T47D (cell line): ENCODE measurements around the gene BCAS3.
A peak's percentile ranks its signal among the peaks of the same experiment; 100 is the strongest.
"Not testable (repeated sequence)": the region's sequence is repeated elsewhere in the genome, so short reads cannot be mapped to it uniquely, and the experiment has no call there.

ENCODE experiments used
- DNase-seq, 2 experiments: peaks; one replicate each; pipeline versions ENCODE4 v3.0.0 to v3.0.0-alpha.2; 2011 to 2012; ENCODE audit warnings: low read depth in 1 of 2, low spot score in 1 of 2
- JUND ChIP-seq: IDR thresholded peaks from 2 replicates; pipeline ENCODE4 v1.6.1; 2012; ENCODE audit warnings: low read depth
- in situ Hi-C: cut with HindIII; loops from 2 replicates; pipeline ENCODE4 v1.10.0; 2016; ENCODE audit warnings: low sequenced_read_pairs, low pct_unique_long_range_greater_than_20kb

BCAS3 gene

GRCh38 chr17:60754057-60754604 is 76.5 kb downstream of the BCAS3 start:
- DNase-seq: no peak
- in situ Hi-C loops: no loop called here
- no peak for TF ChIP-seq JUND

- in situ Hi-C loops, DNase-seq: not testable (repeated sequence)
Observed at GRCh38 chr17:60756798-60757197, 79.1 kb downstream of the BCAS3 start.

GRCh38 chr17:60757437-60757836 is 79.8 kb downstream of the BCAS3 start:
- TF ChIP-seq JUND: no peak
- no peak for DNase-seq
- in situ Hi-C loops: no loop called here

- in situ Hi-C loops: no loop called here
- DNase-seq: no peak
- no peak for TF ChIP-seq JUND
Observed at GRCh38 chr17:60759756-60760155, 82.1 kb downstream of the BCAS3 start.

GRCh38 chr17:60761301-60761700 is 83.7 kb downstream of the BCAS3 start:
- in situ Hi-C loops: not testable (repeated sequence)

GRCh38 chr17:60766778-60767190 is 89.1 kb downstream of the BCAS3 start:
- in situ Hi-C loops: no loop called here
- no peak for DNase-seq

More at GRCh38 chr17:60761301-60761700, 83.7 kb downstream of the BCAS3 start:
- DNase-seq: not testable (repeated sequence)

GRCh38 chr17:60767744-60768308 is 90.2 kb downstream of the BCAS3 start:
- peak in 1 of 2 experiments; percentile 33 for DNase-seq
- TF ChIP-seq JUND: no peak
- in situ Hi-C loops: no loop called here

More at GRCh38 chr17:60766778-60767190, 89.1 kb downstream of the BCAS3 start:
- TF ChIP-seq JUND: no peak

GRCh38 chr17:60769327-60769726 is 91.7 kb downstream of the BCAS3 start:
- in situ Hi-C loops: no loop called here
- no peak for DNase-seq
- no peak for TF ChIP-seq JUND

DNA sequence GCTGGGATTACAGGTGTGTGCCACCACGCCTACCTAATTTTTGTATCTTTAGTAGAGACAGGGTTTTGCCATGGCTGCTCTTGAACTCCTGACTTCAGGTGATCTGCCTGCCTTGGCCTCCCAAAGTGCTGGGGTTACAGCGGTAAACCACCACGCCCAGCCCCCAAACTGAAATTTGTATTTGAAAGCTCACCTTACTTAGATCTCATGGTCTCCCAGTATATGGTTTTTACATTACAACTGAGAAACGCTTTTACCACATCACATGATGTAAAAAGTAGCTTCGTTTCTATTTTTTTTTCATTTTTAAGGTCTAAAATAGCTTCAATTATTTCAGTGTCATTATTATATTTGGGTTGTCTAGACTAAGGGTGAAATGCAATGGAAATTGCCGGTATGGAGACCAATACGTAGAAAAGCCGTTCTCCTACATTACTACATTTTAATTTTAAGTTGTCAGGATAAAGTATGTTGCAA is 93.3 kb downstream of the BCAS3 start:
- no peak for TF ChIP-seq JUND
- in situ Hi-C loops: no loop called here
- no peak for DNase-seq

- in situ Hi-C loops: not testable (repeated sequence)
Observed at GRCh38 chr17:60771621-60772020, 94.0 kb downstream of the BCAS3 start.

GRCh38 chr17:60773552-60773951 is 95.9 kb downstream of the BCAS3 start:
- in situ Hi-C loops: no loop called here
- TF ChIP-seq JUND: no peak
- no peak for DNase-seq

More at GRCh38 chr17:60771621-60772020, 94.0 kb downstream of the BCAS3 start:
- not testable (repeated sequence) for DNase-seq

DNA sequence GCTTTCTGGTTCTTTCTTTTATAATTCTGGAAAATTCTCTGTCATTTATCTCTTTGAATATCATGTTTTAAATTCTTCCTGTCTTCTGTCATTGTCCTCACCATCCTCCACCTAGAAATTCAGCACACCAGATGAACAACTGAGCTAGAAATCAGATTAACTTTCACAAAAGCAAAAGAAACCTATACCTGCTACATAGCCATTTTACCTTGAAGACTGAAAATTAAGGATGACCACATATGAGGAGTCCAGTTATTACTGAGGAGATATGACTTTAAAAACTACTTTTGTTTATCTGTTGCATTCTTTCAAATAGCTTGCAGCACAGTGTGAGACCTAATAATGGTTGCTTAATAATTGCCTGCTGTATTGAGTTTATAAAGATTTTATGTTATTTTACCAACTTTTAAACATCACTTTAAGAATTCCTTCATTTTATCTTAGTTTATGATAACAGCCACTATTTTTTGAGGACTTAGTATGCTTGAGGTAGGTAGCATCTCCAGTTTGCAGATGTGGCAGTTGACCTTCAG is 104.3 kb downstream of the BCAS3 start:
- in situ Hi-C loops: no loop called here
- TF ChIP-seq JUND: no peak
- DNase-seq: no peak

DNA sequence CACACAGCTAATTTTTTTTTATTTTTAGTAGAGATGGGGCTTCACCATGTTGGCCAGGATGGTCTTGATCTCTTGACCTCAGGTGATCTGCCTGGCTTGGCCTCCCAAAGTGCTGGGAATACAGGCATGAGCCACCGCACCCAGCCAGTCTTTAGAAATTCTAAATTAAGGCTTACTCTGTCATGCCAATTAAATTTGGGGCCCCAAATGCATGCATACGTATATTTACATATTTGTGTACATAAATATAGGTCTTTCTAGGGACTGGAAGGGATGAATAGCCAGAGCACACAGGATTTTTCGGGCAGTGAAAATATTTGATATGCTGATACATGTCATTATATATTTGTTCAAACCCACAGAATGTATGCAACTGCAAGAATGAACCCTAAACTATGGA is 105.1 kb downstream of the BCAS3 start:
- DNase-seq: no peak
- TF ChIP-seq JUND: no peak
- in situ Hi-C loops: no loop called here

DNA sequence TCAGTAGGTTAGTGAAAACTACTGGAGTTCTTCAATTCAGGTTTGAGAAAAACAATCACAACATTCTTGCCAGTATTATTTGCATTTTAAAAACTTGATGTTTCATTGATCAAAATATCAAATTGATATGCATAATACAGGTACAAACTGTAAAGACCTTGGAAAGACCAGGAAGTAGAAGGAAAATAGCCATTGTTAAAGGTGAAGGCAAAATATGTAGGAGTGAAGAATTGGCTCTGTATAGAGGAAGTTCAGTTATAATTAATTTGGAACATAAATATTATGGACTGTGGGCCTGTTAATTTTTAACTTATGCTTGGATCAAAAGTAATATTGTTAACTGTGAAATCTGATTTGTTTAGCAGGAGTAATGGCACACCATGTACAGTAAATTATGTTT is 112.6 kb downstream of the BCAS3 start:
- in situ Hi-C loops: no loop called here
- no peak for TF ChIP-seq JUND
- no peak for DNase-seq
